Trophoblast cell (in vitro differentiated cells and primary cell): ENCODE results near the gene KRT7. TPM values are rescaled to one million over a fixed set of nuclear protein-coding genes. Genes with fewer than 3 reads are reported as not detected.

Source experiments
- DNase-seq, 2 donors: peaks; one replicate each; pipeline ENCODE4 v3.0.0-alpha.2; 2016
- H2AFZ ChIP-seq: 2 replicates; pipeline ENCODE4 v1.6.1; 2013; ENCODE audit warnings: low read length, moderate library complexity, mild to moderate bottlenecking; ENCODE audit not compliant: insufficient read depth, poor library complexity
- H2AK5ac ChIP-seq: 2 replicates; pipeline ENCODE4 v1.6.1; 2013; ENCODE audit warnings: mild to moderate bottlenecking, low read length
- H2BK120ac ChIP-seq: 2 replicates; pipeline ENCODE4 v1.6.1; 2013; ENCODE audit warnings: low read length, mild to moderate bottlenecking, moderate library complexity; ENCODE audit not compliant: insufficient read depth, poor library complexity
- H2BK12ac ChIP-seq: 2 replicates; pipeline ENCODE4 v1.6.1; 2013; ENCODE audit warnings: mild to moderate bottlenecking, low read length, moderate library complexity
- H2BK5ac ChIP-seq: 2 replicates; pipeline ENCODE4 v1.6.1; 2013; ENCODE audit warnings: low read length, low read depth, moderate library complexity, mild to moderate bottlenecking; ENCODE audit not compliant: poor library complexity
- H3K14ac ChIP-seq: 2 replicates; pipeline ENCODE4 v1.6.1; 2013; ENCODE audit warnings: mild to moderate bottlenecking, low read length
- H3K18ac ChIP-seq: 2 replicates; pipeline ENCODE4 v1.6.1; 2013; ENCODE audit warnings: mild to moderate bottlenecking, low read length
- H3K23ac ChIP-seq: 2 replicates; pipeline ENCODE4 v1.6.1; 2013; ENCODE audit warnings: low read length
- H3K27ac ChIP-seq: 2 replicates; pipeline ENCODE4 v1.5.1; 2013; ENCODE audit warnings: low read depth, mild to moderate bottlenecking, inconsistent platforms, low read length, moderate library complexity
- H3K27me3 ChIP-seq: 2 replicates; pipeline ENCODE4 v1.6.1; 2013; ENCODE audit warnings: inconsistent platforms, mild to moderate bottlenecking, low read length, moderate library complexity; ENCODE audit not compliant: insufficient read depth
- H3K36me3 ChIP-seq, 2 experiments: 1 replicate in 1 of 2; 2 replicates in 1 of 2; pipeline ENCODE4 v1.6.1; 2013; ENCODE audit warnings: low read length in 2 of 2, mild to moderate bottlenecking in 2 of 2, moderate library complexity in 1 of 2; ENCODE audit not compliant: insufficient read depth in 2 of 2, control insufficient read depth in 1 of 2
- H3K4ac ChIP-seq: 2 replicates; pipeline ENCODE4 v1.6.1; 2013; ENCODE audit warnings: low read depth, mild to moderate bottlenecking, low read length, moderate library complexity
- H3K4me1 ChIP-seq, 2 experiments: 1 replicate in 1 of 2; 2 replicates in 1 of 2; pipeline ENCODE4 v1.6.1; 2013; ENCODE audit warnings: low read length in 2 of 2, mild to moderate bottlenecking in 2 of 2, moderate library complexity in 1 of 2; ENCODE audit not compliant: insufficient read depth in 2 of 2, control insufficient read depth in 1 of 2
- H3K4me2 ChIP-seq: 2 replicates; pipeline ENCODE4 v1.6.1; 2013; ENCODE audit warnings: inconsistent platforms, mild to moderate bottlenecking, low read length, moderate library complexity
- H3K4me3 ChIP-seq: 2 replicates; pipeline ENCODE4 v1.5.1; 2013; ENCODE audit warnings: mild to moderate bottlenecking, low read depth, low read length, inconsistent platforms
- H3K79me1 ChIP-seq: one replicate; pipeline ENCODE4 v1.6.1; 2013; ENCODE audit warnings: low read length
- H3K79me2 ChIP-seq: 2 replicates; pipeline ENCODE4 v1.6.1; 2013; ENCODE audit warnings: low read length, mild to moderate bottlenecking; ENCODE audit not compliant: control insufficient read depth, insufficient read depth, poor library complexity
- H3K9ac ChIP-seq: 2 replicates; pipeline ENCODE4 v1.6.1; 2013; ENCODE audit warnings: mild to moderate bottlenecking, low read length
- H3K9me3 ChIP-seq: 2 replicates; pipeline ENCODE4 v1.6.1; 2013; ENCODE audit warnings: low read depth, mild to moderate bottlenecking, control low read depth, inconsistent platforms, low read length; ENCODE audit not compliant: insufficient read depth
- H4K12ac ChIP-seq: 2 replicates; pipeline ENCODE4 v1.6.1; 2013; ENCODE audit warnings: low read depth, mild to moderate bottlenecking, low read length, moderate library complexity
- H4K8ac ChIP-seq: 2 replicates; pipeline ENCODE4 v1.6.1; 2013; ENCODE audit warnings: low read depth, mild to moderate bottlenecking, low read length, moderate library complexity
- H4K91ac ChIP-seq: one replicate; pipeline ENCODE4 v1.6.1; 2013; ENCODE audit warnings: low read depth, mild to moderate bottlenecking, low read length, moderate library complexity
- WGBS: extraction: QIAGEN DNeasy Blood & Tissue Kit; methylation state at CpG from one replicate; pipeline ENCODE4 v1.1.7; 2013; ENCODE audit warnings: missing lambda C conversion rate; ENCODE audit not compliant: insufficient read length, insufficient coverage; ENCODE audit errors: extremely low coverage; 5-methylcytosine and 5-hydroxymethylcytosine counted together
- polyA plus RNA-seq: library from polyadenylated mRNA; stranded (reverse); fragments of 200-250 nt; gene quantifications from 2 replicates; pipeline ENCODE4 v1.2.3, GENCODE V29; 2013

Gene KRT7
- 666 and 746 TPM in 2 replicates for polyA plus RNA-seq

DNA sequence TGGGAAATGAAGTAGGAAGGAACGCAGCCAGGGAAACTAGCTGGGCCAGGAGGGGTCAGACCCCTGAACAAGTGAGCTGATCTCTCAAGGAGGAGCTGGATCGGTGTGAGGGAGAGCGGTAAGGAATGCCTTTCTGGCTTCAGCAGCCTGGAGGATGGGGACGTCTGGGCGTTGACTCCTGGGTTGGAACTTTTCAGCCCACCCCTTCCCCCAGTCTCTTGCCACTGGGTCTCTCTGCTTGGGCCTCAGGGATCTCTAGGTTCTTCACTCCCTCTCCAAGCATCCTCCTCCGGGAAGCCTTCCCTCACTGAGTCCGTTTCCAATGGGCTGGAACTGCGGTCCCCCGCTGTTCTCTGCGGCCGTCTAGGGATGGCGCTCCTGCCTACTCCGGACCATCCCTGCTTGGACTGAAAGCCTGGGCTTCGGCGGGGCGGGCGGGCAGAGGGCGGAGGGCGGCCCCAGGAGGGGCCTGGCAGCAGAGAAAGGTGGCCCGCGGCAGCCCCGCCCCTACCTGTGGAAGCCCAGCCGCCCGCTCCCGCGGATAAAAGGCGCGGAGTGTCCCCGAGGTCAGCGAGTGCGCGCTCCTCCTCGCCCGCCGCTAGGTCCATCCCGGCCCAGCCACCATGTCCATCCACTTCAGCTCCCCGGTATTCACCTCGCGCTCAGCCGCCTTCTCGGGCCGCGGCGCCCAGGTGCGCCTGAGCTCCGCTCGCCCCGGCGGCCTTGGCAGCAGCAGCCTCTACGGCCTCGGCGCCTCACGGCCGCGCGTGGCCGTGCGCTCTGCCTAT, at the start of gene KRT7:
TSS of gene KRT7 (plus strand) at position 570 of the 788 bp plus-strand sequence. CDS start at position 624, 54 bp downstream.
- H3K4me3 ChIP-seq, result peak within 1 kb of the TSS; percentile 75
- no peaks in the 10 kb centered on the region for H3K9me3 ChIP-seq

DNA sequence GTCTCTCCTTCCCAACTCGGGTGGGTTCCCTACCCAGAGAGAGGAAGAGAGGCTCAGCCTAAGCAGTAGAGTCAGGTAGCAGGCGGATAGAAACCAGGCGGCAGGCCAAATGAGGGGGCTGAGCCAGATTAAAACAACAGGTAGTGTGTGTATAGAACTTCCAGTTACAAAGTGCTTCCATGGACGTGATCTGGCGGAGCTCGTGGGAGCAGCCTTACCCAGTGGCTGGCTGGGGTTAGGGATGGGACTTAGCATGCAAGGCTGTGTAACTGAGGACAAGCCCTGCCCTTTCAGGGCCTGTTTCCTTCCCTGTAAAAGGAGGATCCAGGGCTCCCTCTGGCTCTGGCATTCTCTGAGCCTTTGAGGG, 49.5 kb upstream of the KRT7 start:
- Histone ChIP-seq H3K4me3 (no peak overlapping the region), H2BK12ac (peak overlapping the region; percentile 96), H2AFZ (peak overlapping the region; percentile 27), H3K4me1 (peaks cover 67 to 78% of the 10 kb centered on the region in 2 experiments), H3K27me3 (no peaks in the 10 kb centered on the region), H3K79me1 (peaks cover 75% of the 10 kb centered on the region), H3K23ac (no peak overlapping the region), H3K9me3 (no peaks in the 10 kb centered on the region), H3K18ac (peak overlapping the region; percentile 79), H2AK5ac (peak overlapping the region; percentile 96), H4K8ac (peak overlapping the region; percentile 66), H2BK5ac (peak overlapping the region; percentile 78), H4K12ac (no peak overlapping the region), H3K4ac (peak overlapping the region; percentile 53), H2BK120ac (peak overlapping the region; percentile 94), H3K27ac (peak overlapping the region; percentile 52), H3K9ac (no peak overlapping the region), H3K36me3 (peaks cover 9% of the 10 kb centered on the region in 2 experiments), H3K79me2 (peaks cover 15% of the 10 kb centered on the region), H4K91ac (peak overlapping the region; percentile 95), H3K14ac (peak overlapping the region; percentile 90), H3K4me2 (no peak overlapping the region)
- no peak for DNase-seq
- WGBS, result no CpG with 5 or more reads among the region's 6 CpGs

More for the DNA sequence above, at the start of gene KRT7:
- H3K9ac ChIP-seq, result peak within 1 kb of the TSS; percentile 78
- DNase-seq, result peak; percentile 86 to 87
- H3K18ac ChIP-seq, result peak within 1 kb of the TSS; percentile 86
- no peaks in the 10 kb centered on the region for H3K27me3 ChIP-seq
- H3K79me1 ChIP-seq, result peaks cover 48% of the 10 kb centered on the region
- H2BK120ac ChIP-seq, result peak within 1 kb of the TSS; percentile 73
- no CpG with 5 or more reads among the region's 58 CpGs for WGBS
- peaks cover 55 to 63% of the 10 kb centered on the region in 2 experiments for H3K4me1 ChIP-seq
- peak within 1 kb of the TSS; percentile 86 for H2BK5ac ChIP-seq
- no peak within 1 kb of the TSS for H3K23ac ChIP-seq
- H3K14ac ChIP-seq, result peak within 1 kb of the TSS; percentile 88
- H2BK12ac ChIP-seq, result peak within 1 kb of the TSS; percentile 78
- H3K4me2 ChIP-seq, result peak within 1 kb of the TSS; percentile 81
- H2AK5ac ChIP-seq, result peak within 1 kb of the TSS; percentile 31
- H3K4ac ChIP-seq, result peak within 1 kb of the TSS; percentile 86
- H3K79me2 ChIP-seq, result peaks cover 26% of the 10 kb centered on the region
- H2AFZ ChIP-seq, result peak within 1 kb of the TSS; percentile 46
- peak within 1 kb of the TSS; percentile 88 for H4K91ac ChIP-seq
- H3K27ac ChIP-seq, result peak within 1 kb of the TSS; percentile 92
- peak within 1 kb of the TSS; percentile 45 for H4K12ac ChIP-seq
- H4K8ac ChIP-seq, result peak within 1 kb of the TSS; percentile 83
- H3K36me3 ChIP-seq, result peaks cover 31 to 32% of the 10 kb centered on the region in 2 experiments

DNA sequence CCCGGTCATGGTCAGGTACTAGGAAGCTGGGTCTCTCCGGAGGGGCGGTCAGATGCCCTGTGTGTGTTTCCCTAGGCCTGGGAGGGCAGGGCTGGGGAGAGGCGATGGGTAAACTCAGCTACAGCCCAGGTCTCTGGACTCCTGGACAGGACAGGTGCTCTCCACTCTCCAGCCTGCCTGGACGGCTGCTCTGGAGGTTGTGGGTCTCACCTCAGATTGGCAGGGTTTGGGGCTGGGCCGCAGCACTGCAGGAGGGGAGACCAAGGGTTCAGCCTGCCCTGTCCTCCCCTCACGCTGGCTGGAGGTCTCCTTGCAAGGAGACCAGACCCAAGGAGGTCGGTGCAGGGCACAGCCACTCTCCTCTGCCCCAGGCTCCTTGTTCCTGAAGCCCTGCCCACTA, 49.1 kb upstream of the KRT7 start:
- Histone ChIP-seq H3K79me1 (peaks cover 76% of the 10 kb centered on the region), H3K9ac (no peak overlapping the region), H3K27me3 (no peaks in the 10 kb centered on the region), H4K91ac (peak overlapping the region; percentile 95), H4K12ac (no peak overlapping the region), H3K27ac (peak overlapping the region; percentile 52), H2BK120ac (peak overlapping the region; percentile 94), H4K8ac (peak overlapping the region; percentile 66), H3K14ac (peak overlapping the region; percentile 90), H3K4me1 (peaks cover 67 to 81% of the 10 kb centered on the region in 2 experiments), H3K79me2 (peaks cover 15% of the 10 kb centered on the region), H3K4me3 (no peak overlapping the region), H2AFZ (no peak overlapping the region), H3K18ac (peak overlapping the region; percentile 79), H3K23ac (no peak overlapping the region), H2BK5ac (peak overlapping the region; percentile 78), H3K9me3 (no peaks in the 10 kb centered on the region), H3K4me2 (no peak overlapping the region), H3K36me3 (peaks cover 9% of the 10 kb centered on the region in 2 experiments), H2AK5ac (peak overlapping the region; percentile 96), H3K4ac (peak overlapping the region; percentile 53), H2BK12ac (peak overlapping the region; percentile 96)
- WGBS, result no CpG with 5 or more reads among the region's 8 CpGs
- DNase-seq, result no peak

DNA sequence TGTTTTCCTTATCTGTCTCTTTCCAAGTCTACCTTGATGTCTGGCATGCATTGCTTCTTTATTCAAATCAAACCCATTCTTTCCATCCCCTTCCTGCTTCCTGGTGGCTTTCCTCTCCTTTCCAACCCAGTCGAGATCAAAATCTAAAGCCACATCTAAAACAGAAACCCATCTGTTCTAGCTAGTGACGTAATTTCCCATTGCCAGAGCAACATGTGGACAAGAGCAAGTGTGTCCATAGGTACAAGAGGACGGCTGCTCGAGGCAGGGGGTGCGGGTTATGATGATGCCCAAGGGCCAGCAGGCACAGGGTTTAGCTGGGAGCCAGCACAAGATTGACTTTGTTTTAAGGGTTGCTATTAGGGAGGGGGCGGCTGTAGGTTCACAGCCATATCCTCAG, 48.2 kb upstream of the KRT7 start:
- no peak overlapping the region for H2BK5ac ChIP-seq
- H2BK120ac ChIP-seq, result no peak overlapping the region
- no peak overlapping the region for H2AFZ ChIP-seq
- no peak overlapping the region for H4K8ac ChIP-seq
- H4K12ac ChIP-seq, result no peak overlapping the region
- no peak overlapping the region for H3K27ac ChIP-seq
- no peak for DNase-seq
- no CpG with 5 or more reads among the region's 6 CpGs for WGBS
- H3K36me3 ChIP-seq, result peaks cover 6% of the 10 kb centered on the region in 2 experiments
- H3K23ac ChIP-seq, result no peak overlapping the region
- H3K27me3 ChIP-seq, result no peaks in the 10 kb centered on the region
- H3K4me1 ChIP-seq, result peaks cover 72 to 83% of the 10 kb centered on the region in 2 experiments
- H4K91ac ChIP-seq, result peak overlapping the region; percentile 21
- H3K79me1 ChIP-seq, result peaks cover 70% of the 10 kb centered on the region
- no peak overlapping the region for H2AK5ac ChIP-seq
- H3K4me3 ChIP-seq, result no peak overlapping the region
- peaks cover 15% of the 10 kb centered on the region for H3K79me2 ChIP-seq
- no peak overlapping the region for H3K4me2 ChIP-seq
- no peak overlapping the region for H3K9ac ChIP-seq
- no peak overlapping the region for H3K4ac ChIP-seq
- H3K14ac ChIP-seq, result no peak overlapping the region
- H2BK12ac ChIP-seq, result no peak overlapping the region
- no peak overlapping the region for H3K18ac ChIP-seq
- no peaks in the 10 kb centered on the region for H3K9me3 ChIP-seq
